Activated CD4-positive, alpha-beta T cell treated with anti-CD3 and anti-CD28 coated beads for 1 hour (primary cell): ENCODE data around the gene BCR.
"Not testable (repeated sequence)": the region's sequence is repeated elsewhere in the genome, so short reads cannot be mapped to it uniquely, and the experiment has no call there.

Experiments
- DNase-seq: peaks from one replicate; pipeline ENCODE4 v3.0.0-alpha.2; 2020

The BCR gene

GRCh38 chr22:23180301-23180892 is at the start of gene BCR:
BCR (plus strand) TSS chr22:23180509; CDS start chr22:23180961, 452 bp downstream.
- peak; percentile 45 for DNase-seq

GRCh38 chr22:23130697-23131096 is 49.6 kb upstream of the BCR start:
- no peak for DNase-seq

GRCh38 chr22:23131931-23132330 is 48.4 kb upstream of the BCR start:
- DNase-seq, result no peak

- no peak for DNase-seq
These were observed 47.8 kb upstream of the BCR start for GRCh38 chr22:23132376-23133091.

GRCh38 chr22:23133922-23134321 is 46.4 kb upstream of the BCR start:
- DNase-seq, result no peak

DNA sequence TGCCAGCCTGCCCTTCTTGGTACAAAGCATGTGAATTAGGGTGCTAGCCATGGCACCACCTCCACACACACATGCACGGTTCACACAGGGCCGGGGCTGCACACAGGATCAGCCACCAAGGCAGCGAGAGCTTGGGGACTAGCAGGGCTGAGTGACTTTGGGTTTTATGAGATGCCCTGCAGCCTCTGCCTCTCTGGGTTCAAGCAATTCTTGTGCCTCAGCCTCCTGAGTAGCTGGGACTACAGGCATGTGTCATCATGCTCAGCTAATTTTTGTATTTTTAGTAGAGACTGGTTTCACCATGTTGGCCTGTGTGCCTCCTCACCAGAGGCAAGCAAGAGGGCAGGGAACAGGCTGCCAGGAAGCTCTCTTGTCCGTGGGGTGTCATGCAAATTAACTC is 43.3 kb upstream of the BCR start:
- DNase-seq, result not testable (repeated sequence)

- DNase-seq, result no peak
These were observed 42.8 kb upstream of the BCR start for GRCh38 chr22:23137468-23137867.

DNA sequence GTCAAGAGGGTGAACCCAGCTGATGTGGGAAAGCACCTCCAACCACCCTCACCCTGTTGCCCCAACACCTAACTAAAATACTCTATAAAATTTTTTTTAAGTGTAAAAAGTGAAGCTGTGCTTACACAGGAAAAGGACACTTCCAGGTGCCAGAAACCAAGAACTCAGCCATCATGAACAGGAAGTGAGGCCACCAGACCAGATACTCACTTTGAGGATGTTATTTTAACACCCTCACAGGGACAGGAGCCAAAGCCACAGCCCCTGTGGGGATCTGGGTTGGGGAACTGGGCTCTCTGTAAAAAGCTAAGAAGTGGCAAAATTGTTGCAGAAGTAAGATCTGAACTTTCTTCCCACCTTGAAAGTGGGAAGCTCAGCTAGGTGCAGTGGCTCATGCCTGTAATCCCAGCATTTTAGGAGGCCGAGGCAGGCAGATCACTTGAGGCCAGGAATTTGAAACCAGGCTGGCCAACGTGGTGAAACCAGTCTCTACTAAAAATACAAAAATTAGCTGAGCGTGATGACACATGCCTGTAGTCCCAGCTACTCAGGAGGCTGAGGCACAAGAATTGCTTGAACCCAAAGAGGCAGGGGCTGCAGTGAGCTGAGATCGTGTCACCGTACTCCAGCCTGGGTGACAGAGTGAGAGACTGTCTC is 42.3 kb upstream of the BCR start:
- DNase-seq, result no peak

GRCh38 chr22:23138584-23139435 is 41.5 kb upstream of the BCR start:
- DNase-seq, result no peak

DNA sequence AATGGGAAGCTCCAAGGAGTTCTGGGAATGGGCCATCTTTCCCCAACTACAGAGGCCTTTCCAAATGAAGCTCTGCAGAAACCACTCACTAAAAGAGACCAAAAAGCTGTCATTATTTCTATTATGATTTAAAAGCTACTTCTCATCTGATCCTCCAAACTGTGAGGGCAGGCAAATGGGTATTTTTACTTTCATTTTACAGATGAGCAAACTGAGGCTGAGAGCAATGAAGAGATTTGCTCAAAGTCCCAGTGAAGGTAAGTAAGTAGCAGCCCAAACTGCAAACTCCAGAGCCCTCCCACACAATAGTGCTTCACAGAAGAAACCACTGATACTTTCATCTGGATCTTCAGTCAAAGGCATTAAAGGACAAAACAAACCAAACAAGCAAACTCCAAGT is 39.9 kb upstream of the BCR start:
- no peak for DNase-seq

GRCh38 chr22:23142546-23143105 is 37.7 kb upstream of the BCR start:
- no peak for DNase-seq

DNA sequence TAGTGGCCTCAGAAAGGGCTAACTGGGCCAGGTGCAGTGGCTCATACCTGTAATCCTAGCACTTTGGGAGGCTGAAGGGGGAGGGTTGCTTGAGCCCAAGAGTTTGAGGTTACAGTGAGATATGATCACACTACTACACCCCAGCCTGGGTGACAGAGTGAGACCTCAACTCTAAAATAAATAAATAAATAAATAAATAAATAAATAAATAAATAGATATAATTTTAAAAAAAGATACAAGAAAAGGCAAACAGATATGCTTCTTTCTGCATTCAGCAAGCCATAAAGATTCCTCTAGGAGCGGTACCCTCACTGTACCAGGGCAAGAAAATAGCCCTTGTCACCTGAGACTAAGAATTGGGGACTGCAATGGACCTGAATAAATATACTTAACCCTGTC is 37.2 kb upstream of the BCR start:
- no peak for DNase-seq

DNA sequence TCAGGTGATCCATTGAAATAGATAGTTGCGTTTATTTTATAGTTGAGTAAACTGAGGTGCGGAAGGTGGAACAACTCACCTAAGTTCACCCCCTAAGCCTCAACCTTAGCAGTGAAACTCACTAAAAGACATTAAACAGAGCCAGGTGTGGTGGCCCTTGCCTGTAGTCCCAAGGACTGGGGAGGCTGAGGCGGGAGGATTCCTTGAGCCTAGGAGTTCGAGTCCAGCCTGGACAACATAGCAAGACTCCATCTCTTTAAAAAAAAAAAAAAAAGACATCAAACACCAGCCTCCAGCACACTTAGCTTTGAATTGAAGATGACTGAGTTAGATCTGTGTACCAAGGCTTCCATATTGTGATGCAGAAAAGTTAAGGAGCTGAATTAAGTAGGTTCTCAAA is 35.9 kb upstream of the BCR start:
- no peak for DNase-seq

GRCh38 chr22:23144932-23145877 is 35.1 kb upstream of the BCR start, which contains the start of gene RAB36:
RAB36 (plus strand) TSS chr22:23145477; CDS start chr22:23146617, 1,140 bp downstream.
- DNase-seq, result peak; percentile 77

- DNase-seq, result no peak
These were observed 34.3 kb upstream of the BCR start for GRCh38 chr22:23145878-23146470.

DNA sequence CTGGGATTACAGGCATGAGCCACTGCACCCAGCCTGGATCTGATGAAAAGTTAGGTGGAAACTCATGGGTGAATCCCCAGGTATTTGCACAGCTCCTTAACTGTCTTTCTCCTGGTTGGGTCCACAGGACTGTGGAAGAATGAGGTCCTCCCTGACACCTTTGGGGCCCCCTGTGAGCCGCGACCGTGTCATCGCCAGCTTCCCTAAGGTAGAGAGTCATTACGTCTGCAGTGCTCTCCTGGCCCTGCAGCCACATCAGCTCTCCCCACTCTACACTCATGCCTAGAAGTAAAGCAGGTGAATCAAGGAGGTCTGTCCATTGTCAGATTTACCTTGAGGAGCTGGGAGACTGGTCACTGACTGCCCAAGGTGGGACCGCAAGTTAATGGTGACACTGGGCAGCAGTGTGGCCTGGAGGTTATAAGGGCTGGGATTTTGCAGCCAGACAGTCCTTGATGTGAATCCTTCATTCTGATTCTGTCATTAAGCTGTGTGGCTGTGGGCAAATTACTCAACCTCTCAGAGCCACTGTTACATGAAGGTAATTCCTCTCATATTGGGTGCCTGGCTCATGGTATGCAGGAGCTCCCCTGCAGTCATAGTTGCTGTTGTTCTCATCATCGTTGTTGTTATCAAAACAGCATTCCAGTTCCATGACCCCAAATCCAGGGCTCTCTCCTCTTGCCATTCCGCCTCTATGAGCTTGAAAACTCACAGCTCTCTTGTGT is 33.7 kb upstream of the BCR start:
- DNase-seq, result no peak

- DNase-seq, result no peak
These were observed 32.5 kb upstream of the BCR start for GRCh38 chr22:23147617-23148387.

DNA sequence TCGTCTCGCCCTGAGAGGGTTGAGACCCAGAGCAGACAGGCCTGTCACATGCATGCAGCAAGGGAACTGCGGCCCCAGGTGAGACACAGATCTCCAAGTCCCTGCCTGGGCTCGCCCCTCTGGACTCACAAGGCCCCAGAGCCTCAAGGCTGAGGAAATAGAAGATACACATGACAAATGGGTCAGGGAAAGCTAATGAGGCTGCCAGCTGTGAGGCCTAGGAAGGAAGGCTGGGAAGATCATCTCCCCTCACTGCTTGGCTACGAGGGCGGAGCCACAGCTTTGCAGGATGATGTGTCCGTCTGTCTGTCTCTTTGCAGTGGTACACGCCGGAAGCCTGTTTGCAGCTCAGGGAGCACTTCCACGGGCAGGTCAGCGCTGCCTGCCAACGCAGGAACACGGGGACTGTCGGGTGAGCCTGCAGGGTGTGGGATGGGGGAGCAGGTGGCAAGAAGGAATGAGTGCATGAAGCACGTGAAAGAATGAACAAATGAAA is 30.5 kb upstream of the BCR start:
- no peak for DNase-seq

GRCh38 chr22:23150762-23151161 is 29.5 kb upstream of the BCR start:
- no peak for DNase-seq

- DNase-seq, result no peak
These were observed 28.5 kb upstream of the BCR start for GRCh38 chr22:23151827-23152226.
